ENCODE results near the gene ANGPTL8.

DNA sequence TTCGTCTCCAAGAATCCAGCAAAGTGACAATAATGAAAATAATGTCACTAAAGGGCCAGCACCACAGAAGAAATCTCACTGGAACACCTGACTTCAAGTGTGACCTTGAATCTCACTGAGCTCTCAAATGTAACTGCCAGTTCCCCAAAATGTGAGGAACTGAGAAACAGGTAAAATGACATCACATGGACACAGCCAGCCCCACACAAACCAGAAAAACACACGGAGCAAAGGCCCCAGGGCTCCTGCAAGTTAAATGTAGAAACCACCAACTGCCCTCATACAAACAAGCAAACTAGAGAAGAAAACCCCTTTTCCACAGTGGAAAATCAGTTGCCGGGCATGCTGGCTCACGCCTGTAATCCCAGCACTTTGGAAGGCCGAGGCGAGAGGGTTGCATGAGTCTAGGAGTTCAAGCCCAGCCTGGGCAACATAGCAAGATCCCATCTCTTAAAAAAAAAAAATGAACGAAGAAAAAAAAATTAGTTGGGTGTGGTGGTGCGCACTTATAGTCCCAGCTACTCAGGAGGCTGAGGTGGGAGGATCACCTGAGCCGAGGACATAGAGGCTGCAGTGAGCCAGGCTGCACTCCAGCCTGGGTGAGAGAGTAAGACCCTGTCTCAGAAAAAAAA lies 33.4 kb upstream of the ANGPTL8 start:
- TF ChIP-seq, protein P1, sequence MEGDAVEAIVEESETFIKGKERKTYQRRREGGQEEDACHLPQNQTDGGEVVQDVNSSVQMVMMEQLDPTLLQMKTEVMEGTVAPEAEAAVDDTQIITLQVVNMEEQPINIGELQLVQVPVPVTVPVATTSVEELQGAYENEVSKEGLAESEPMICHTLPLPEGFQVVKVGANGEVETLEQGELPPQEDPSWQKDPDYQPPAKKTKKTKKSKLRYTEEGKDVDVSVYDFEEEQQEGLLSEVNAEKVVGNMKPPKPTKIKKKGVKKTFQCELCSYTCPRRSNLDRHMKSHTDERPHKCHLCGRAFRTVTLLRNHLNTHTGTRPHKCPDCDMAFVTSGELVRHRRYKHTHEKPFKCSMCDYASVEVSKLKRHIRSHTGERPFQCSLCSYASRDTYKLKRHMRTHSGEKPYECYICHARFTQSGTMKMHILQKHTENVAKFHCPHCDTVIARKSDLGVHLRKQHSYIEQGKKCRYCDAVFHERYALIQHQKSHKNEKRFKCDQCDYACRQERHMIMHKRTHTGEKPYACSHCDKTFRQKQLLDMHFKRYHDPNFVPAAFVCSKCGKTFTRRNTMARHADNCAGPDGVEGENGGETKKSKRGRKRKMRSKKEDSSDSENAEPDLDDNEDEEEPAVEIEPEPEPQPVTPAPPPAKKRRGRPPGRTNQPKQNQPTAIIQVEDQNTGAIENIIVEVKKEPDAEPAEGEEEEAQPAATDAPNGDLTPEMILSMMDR (IDR thresholded peaks at IDR 0.05): no peak
- TF ChIP-seq POLR2A (IDR thresholded peaks at IDR 0.05) (no peak), POLR2AphosphoS5 (IDR thresholded peaks at IDR 0.05) (no peak), EP300 (IDR thresholded peaks at IDR 0.05) (no peak)

Measured in gastroesophageal sphincter (tissue), 3 donors.